SK-N-SH treated with all-trans-retinoic acid at 6 μM for 48 hours (cell line): ENCODE measurements around the gene PLEKHH1.

Experiments used
- ATAC-seq: fragments of 200-7000 bp; cut with Tn5 transposase; 3 replicates; pipeline ENCODE4 v1.9.1; 2020; ENCODE audit warnings: mild to moderate bottlenecking, moderate library complexity
- ARNTL ChIP-seq: fragments of 450-650 bp; formaldehyde crosslinking; IDR thresholded peaks from 2 replicates; pipeline ENCODE4 v1.5.0; 2020; ENCODE audit warnings: low read depth, mild to moderate bottlenecking, moderate library complexity, borderline replicate concordance
- BACH2 ChIP-seq: fragments of 250-450 bp; sonication (Bioruptor Pico); IDR thresholded peaks from 2 replicates; pipeline ENCODE4 v1.9.0; 2021; ENCODE audit warnings: mild to moderate bottlenecking, borderline replicate concordance
- CSRNP3 ChIP-seq: fragments of 250-450 bp; sonication (Bioruptor Pico); IDR thresholded peaks from 2 replicates; pipeline ENCODE4 v1.5.1; 2021; ENCODE audit warnings: mild to moderate bottlenecking, moderate library complexity
- ESRRG ChIP-seq: fragments of 250-450 bp; sonication (Bioruptor Pico); IDR thresholded peaks from 2 replicates; pipeline ENCODE4 v1.6.1; 2021; ENCODE audit warnings: mild to moderate bottlenecking
- ISL1 ChIP-seq: fragments of 250-450 bp; sonication (Bioruptor Pico); IDR thresholded peaks from 2 replicates; pipeline ENCODE4 v2.1.2; 2022; ENCODE audit warnings: mild to moderate bottlenecking, moderate library complexity
- OSR1 ChIP-seq: fragments of 250-450 bp; sonication (Bioruptor Pico); IDR thresholded peaks from 2 replicates; pipeline ENCODE4 v1.8.0; 2022; ENCODE audit warnings: moderate library complexity, mild to moderate bottlenecking, inconsistent platforms
- RARB ChIP-seq: fragments of 250-450 bp; sonication (Bioruptor Pico); IDR thresholded peaks from 2 replicates; pipeline ENCODE4 v1.8.0; 2021; ENCODE audit warnings: mild to moderate bottlenecking, moderate library complexity
- TOX ChIP-seq: fragments of 250-450 bp; sonication (Bioruptor Pico); IDR thresholded peaks from 2 replicates; pipeline ENCODE4 v1.8.0; 2021; ENCODE audit warnings: mild to moderate bottlenecking, moderate library complexity, borderline replicate concordance
- TSHZ2 ChIP-seq: fragments of 250-450 bp; sonication (Bioruptor Pico); IDR thresholded peaks from 2 replicates; pipeline ENCODE4 v1.5.0; 2020; ENCODE audit warnings: mild to moderate bottlenecking, moderate library complexity
- ZC3H10 ChIP-seq: fragments of 250-450 bp; sonication (Bioruptor Pico); IDR thresholded peaks from 2 replicates; pipeline ENCODE4 v1.5.1; 2021; ENCODE audit warnings: mild to moderate bottlenecking, moderate library complexity
- ZFP3 ChIP-seq: fragments of 250-450 bp; sonication (Bioruptor Pico); IDR thresholded peaks from 2 replicates; pipeline ENCODE4 v1.5.0; 2020; ENCODE audit warnings: mild to moderate bottlenecking, moderate library complexity
- ZNF565 ChIP-seq: fragments of 450-650 bp; formaldehyde crosslinking; conservative IDR thresholded peaks from 2 replicates; pipeline ENCODE4 v1.5.0; 2020; ENCODE audit warnings: low read depth, mild to moderate bottlenecking, moderate library complexity
- ZNF70 ChIP-seq: fragments of 450-650 bp; formaldehyde crosslinking; IDR thresholded peaks from 2 replicates; pipeline ENCODE4 v1.5.0; 2020; ENCODE audit warnings: mild to moderate bottlenecking, moderate library complexity
- ZNF8 ChIP-seq: fragments of 450-650 bp; formaldehyde crosslinking; IDR thresholded peaks from 2 replicates; pipeline ENCODE4 v1.5.0; 2020; ENCODE audit warnings: mild to moderate bottlenecking, moderate library complexity
- TF ChIP-seq, protein P1 (sequence below): fragments of 250-450 bp; sonication (Bioruptor Pico); IDR thresholded peaks from 2 replicates; pipeline ENCODE4 v1.8.0; 2020; ENCODE audit warnings: mild to moderate bottlenecking, moderate library complexity, borderline replicate concordance
- TF ChIP-seq, protein P2 (sequence below): fragments of 250-450 bp; sonication (Bioruptor Pico); IDR thresholded peaks from 2 replicates; pipeline ENCODE4 v1.5.1; 2020; ENCODE audit warnings: low read depth, mild to moderate bottlenecking, moderate library complexity

Gene PLEKHH1

DNA sequence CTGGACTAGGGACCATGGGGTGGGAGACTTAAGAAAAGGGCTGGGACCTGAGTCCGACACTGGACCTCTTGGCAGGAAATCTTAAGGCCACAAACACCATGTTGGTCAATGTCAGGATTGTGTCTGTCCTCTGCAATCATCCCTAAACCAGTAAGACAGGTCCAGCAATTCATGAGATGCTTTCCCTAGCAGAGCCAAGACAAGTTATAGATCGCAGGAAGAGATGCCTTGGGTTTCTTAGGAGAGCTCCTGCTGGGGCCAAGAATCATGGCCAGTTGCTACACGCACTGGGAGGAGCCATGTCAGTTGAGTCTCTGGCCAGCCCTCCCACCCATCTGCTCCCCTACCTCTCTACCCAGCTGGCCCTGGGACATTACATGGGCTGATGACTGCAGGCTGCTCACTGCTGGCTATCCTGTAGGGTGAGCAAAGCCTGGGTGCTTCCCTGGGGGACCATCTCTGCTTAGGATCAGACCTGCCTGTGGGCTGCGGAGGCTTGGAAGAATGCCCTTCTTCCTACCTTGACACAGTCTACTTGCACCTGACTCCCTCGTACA, 14.2 kb downstream of the PLEKHH1 start:
- no peak for ATAC-seq
- TF ChIP-seq TSHZ2 (CRISPR knock-in tag) (no peak), ZNF70 (CRISPR knock-in tag) (no peak), ZNF565 (CRISPR knock-in tag) (no peak), ESRRG (CRISPR knock-in tag) (no peak), OSR1 (CRISPR knock-in tag) (no peak), BACH2 (CRISPR knock-in tag) (no peak), ISL1 (no peak), TOX (CRISPR knock-in tag) (no peak), CSRNP3 (no peak), ZNF8 (no peak), ZFP3 (no peak)
- TF ChIP-seq, protein P1, sequence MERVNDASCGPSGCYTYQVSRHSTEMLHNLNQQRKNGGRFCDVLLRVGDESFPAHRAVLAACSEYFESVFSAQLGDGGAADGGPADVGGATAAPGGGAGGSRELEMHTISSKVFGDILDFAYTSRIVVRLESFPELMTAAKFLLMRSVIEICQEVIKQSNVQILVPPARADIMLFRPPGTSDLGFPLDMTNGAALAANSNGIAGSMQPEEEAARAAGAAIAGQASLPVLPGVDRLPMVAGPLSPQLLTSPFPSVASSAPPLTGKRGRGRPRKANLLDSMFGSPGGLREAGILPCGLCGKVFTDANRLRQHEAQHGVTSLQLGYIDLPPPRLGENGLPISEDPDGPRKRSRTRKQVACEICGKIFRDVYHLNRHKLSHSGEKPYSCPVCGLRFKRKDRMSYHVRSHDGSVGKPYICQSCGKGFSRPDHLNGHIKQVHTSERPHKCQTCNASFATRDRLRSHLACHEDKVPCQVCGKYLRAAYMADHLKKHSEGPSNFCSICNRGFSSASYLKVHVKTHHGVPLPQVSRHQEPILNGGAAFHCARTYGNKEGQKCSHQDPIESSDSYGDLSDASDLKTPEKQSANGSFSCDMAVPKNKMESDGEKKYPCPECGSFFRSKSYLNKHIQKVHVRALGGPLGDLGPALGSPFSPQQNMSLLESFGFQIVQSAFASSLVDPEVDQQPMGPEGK (CRISPR knock-in tag) = no peak

- TF ChIP-seq ZNF565 (CRISPR knock-in tag) (no peak), ZC3H10 (CRISPR knock-in tag) (no peak), CSRNP3 (no peak), BACH2 (CRISPR knock-in tag) (no peak), TOX (CRISPR knock-in tag) (no peak), OSR1 (CRISPR knock-in tag) (no peak)
- TF ChIP-seq, protein P2, sequence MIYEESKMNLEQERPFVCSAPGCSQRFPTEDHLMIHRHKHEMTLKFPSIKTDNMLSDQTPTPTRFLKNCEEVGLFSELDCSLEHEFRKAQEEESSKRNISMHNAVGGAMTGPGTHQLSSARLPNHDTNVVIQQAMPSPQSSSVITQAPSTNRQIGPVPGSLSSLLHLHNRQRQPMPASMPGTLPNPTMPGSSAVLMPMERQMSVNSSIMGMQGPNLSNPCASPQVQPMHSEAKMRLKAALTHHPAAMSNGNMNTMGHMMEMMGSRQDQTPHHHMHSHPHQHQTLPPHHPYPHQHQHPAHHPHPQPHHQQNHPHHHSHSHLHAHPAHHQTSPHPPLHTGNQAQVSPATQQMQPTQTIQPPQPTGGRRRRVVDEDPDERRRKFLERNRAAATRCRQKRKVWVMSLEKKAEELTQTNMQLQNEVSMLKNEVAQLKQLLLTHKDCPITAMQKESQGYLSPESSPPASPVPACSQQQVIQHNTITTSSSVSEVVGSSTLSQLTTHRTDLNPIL (CRISPR knock-in tag) = no peak
- no peak for ATAC-seq
Observed at GRCh38 chr14:67549734-67550133, 16.6 kb downstream of the PLEKHH1 start.

GRCh38 chr14:67551123-67551522, 18.0 kb downstream of the PLEKHH1 start:
- ATAC-seq = no peak
- no peak for TF ChIP-seq ESRRG (CRISPR knock-in tag)
- TF ChIP-seq CSRNP3 = no peak
- no peak for TF ChIP-seq TSHZ2 (CRISPR knock-in tag)
- TF ChIP-seq TOX (CRISPR knock-in tag) = no peak
- TF ChIP-seq OSR1 (CRISPR knock-in tag) = no peak
- TF ChIP-seq ARNTL (CRISPR knock-in tag) = no peak
- no peak for TF ChIP-seq ZC3H10 (CRISPR knock-in tag)
- no peak for TF ChIP-seq RARB (CRISPR knock-in tag)
